ENCODE data around the gene PLIN5.

The PLIN5 gene

DNA sequence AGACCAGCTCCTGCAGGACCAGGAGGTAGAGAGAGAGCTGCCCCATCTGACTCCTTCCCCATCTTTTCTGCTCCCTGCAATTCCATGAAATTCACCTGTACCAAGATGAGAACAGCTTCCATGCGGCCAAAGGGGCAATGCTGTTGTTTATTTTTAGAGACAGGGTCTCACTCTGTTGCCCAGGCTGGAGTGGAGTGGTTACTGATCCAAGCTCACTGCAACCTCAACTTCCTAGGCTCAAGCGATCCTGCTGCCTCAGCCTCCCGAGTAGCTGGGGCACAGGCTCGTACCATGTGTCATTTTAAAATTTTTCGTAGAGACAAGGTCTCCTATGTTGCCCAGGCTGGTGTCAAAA is 13.2 kb downstream of the PLIN5 start:
- TF ChIP-seq, protein P1, sequence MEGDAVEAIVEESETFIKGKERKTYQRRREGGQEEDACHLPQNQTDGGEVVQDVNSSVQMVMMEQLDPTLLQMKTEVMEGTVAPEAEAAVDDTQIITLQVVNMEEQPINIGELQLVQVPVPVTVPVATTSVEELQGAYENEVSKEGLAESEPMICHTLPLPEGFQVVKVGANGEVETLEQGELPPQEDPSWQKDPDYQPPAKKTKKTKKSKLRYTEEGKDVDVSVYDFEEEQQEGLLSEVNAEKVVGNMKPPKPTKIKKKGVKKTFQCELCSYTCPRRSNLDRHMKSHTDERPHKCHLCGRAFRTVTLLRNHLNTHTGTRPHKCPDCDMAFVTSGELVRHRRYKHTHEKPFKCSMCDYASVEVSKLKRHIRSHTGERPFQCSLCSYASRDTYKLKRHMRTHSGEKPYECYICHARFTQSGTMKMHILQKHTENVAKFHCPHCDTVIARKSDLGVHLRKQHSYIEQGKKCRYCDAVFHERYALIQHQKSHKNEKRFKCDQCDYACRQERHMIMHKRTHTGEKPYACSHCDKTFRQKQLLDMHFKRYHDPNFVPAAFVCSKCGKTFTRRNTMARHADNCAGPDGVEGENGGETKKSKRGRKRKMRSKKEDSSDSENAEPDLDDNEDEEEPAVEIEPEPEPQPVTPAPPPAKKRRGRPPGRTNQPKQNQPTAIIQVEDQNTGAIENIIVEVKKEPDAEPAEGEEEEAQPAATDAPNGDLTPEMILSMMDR (IDR thresholded peaks at IDR 0.05; ENCODE audit: control insufficient read depth, insufficient read depth, low read depth, low read length, missing control alignments): no peak
- no peak for DNase-seq (ENCODE audit: low read depth)
- H3K4me3 ChIP-seq (ENCODE audit: control insufficient read depth, low read depth, low read length): no peak overlapping the region

DNA sequence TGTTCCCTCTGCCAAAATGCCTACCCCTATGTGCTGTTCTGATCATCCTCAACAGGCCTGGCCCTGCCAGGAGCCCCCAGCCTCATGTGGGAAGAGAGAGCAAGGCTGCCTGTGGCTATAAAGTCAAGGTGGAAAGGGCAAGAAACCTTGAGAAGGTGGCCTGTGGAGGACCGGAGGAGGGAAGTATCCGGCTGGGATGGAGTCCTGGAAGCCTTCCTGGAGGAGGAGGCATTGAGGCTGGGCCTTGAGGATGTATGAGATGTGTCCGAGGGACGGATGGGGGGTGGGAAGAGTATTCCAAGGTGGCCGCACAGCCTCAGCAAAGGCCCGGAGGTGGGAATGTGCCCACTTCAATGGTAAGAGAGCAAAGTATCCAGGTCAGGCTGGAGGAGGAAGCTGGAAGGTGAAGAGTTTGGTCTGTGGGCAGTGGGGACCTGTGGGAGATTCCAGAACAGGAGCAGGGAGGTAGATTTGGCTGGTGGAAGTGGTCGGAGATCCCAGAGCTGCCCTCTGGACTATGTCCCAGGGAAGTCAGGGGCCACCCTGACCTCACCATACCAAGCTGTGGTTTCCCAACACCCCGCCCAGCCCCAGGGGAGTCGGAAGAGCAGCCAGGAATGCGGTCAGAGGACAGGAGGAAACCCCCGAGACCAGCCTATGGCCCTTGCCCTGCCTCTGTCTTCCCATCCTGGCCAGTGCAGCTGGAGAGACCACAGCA is 13.7 kb downstream of the PLIN5 start:
- H3K4me3 ChIP-seq (ENCODE audit: control insufficient read depth, low read depth, low read length): no peak overlapping the region
- DNase-seq (ENCODE audit: low read depth): no peak
- TF ChIP-seq, protein P1 (IDR thresholded peaks at IDR 0.05; ENCODE audit: control insufficient read depth, insufficient read depth, low read depth, low read length, missing control alignments): no peak

DNA sequence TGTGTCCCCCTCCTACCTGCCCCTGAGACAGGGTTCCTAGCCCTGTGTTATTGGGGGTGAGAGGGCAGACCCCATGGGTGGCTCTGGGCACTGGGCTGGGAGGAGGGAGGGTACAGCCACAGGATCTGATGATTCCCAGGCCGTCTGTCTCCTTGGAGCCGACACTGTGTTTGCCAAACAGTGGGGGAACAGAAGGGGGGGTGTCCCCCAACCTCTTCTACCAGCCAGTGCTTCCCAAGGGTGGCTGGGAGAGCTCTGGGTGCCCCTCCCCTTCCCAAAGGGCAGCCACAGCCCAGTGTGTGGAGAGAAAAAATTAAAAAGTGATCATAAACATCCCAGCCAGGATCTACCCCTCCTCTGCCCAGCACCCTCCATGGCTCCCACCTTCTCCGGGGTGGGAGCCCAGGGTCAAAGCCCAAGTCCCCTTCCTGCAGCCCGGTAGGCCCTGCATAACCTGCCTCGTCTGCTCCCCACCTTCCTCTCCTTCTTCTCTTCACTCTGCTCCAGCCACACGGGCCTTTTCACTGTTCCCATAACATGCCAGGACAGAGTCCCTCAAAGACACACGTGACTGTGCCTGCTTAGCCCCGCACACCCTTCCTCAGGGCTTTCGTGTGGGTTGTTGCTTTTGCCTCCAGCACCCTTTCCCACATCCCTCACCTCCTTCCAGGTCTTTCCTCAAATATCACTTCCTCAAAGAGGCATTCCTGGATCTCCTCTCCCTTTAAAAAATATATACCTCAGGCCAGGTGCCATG is 15.3 kb downstream of the PLIN5 start:
- TF ChIP-seq, protein P1 (IDR thresholded peaks at IDR 0.05; ENCODE audit: control insufficient read depth, insufficient read depth, low read depth, low read length, missing control alignments): no peak
- no peak overlapping the region for H3K4me3 ChIP-seq (ENCODE audit: control insufficient read depth, low read depth, low read length)
- no peak for DNase-seq (ENCODE audit: low read depth)

DNA sequence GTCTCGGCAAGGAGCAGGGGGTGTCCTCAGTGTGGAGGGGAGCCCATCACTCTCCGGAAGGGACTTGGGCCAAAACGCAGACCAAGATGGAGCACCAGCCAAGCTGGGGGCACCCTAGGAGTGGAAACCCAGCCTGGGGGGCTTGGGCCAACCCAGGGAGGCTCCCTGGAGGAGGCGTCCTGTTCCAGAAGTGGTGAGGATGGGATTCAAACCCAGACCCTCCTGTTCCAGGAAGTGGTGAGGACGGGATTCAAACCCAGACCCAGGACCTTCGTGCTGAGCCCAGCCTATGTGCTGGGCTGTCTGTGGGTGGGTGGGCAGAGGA is 15.9 kb downstream of the PLIN5 start:
- TF ChIP-seq, protein P1 (IDR thresholded peaks at IDR 0.05; ENCODE audit: control insufficient read depth, insufficient read depth, low read depth, low read length, missing control alignments): no peak
- no peak for DNase-seq (ENCODE audit: low read depth)
- H3K4me3 ChIP-seq (ENCODE audit: control insufficient read depth, low read depth, low read length): no peak overlapping the region

DNA sequence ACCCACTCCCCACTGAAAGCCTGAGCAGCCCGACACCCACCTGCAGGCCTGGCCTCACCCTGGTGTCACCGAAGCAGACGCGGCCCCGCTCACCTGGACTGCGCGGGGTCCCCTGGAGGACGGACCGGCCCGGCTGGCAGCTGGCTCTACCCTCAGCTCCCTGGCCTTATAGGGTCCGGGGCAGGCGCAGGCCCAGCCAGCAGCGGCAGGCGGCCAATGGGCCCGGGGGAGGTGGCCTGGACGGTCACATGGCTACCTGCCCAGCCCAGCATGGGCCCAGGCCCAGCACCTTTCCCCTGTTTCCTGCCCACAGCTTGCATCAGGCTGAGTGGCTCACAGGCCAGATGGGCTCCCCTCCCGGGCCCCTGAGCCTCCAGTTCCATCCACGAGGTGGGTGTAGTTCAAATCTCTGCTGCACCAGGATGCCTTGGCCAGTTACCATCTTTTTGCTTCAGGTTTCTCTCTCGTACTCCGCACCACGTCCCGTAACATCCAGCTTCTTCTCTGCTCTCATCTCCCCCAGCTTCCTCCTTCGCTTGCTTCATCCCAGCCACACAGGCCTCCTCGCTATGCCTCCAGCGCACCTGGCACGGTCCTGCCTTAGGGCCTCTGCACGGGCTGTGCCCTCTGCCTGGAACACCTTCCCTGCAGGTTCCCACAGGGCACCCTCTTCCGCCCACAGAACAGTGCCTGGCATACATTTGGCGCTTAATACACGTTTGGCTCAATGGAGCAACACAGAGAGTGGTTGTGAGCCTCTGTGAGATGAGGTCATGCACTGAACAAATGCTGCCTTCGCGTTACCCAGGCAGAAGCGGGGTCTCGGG is 16.5 kb downstream of the PLIN5 start, which contains the start of gene PLIN4:
Gene PLIN4, minus strand, starts transcription at position 142 of the 827 bp plus-strand sequence. CDS start 214 bp downstream, outside the sequence.
- TF ChIP-seq, protein P1 (IDR thresholded peaks at IDR 0.05; ENCODE audit: control insufficient read depth, insufficient read depth, low read depth, low read length, missing control alignments): no peak
- DNase-seq (ENCODE audit: low read depth): no peak
- no peak within 1 kb of the TSS for H3K4me3 ChIP-seq (ENCODE audit: control insufficient read depth, low read depth, low read length)

DNA sequence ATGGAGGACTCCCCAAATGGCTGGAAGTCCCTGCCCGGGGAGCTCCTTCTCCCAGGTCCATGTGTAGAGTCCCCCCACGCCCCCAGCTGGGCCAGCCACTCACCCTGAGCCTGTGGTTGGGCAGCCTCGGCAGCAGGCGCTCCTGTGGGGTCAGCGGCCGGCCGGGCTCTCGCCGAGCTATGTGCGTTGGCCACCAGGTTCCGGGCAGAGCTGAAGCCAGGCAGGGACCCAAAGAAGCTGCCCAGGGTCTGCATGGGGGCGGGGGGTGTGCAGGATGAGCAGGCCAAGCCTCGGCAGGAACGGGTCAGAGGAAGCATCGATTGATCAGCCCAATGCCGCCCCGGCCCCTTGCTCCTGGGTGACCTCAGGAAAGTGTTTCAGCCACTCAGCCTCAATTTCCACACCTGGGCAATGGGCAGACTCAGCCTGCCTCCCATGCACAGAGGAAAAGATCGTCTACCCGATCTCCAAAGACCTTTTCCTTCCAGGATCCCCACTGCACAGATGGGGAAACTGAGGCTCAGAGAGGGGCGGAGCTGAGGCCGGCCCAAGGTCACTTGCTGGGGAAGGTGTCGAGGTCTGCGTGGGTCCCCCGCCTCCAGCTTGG is 17.5 kb downstream of the PLIN5 start:
- H3K4me3 ChIP-seq (ENCODE audit: control insufficient read depth, low read depth, low read length): no peak overlapping the region
- DNase-seq (ENCODE audit: low read depth): no peak
- TF ChIP-seq, protein P1 (IDR thresholded peaks at IDR 0.05; ENCODE audit: control insufficient read depth, insufficient read depth, low read depth, low read length, missing control alignments): no peak

Data from AG09309 (cell line).